GM18907 (cell line): Measurements from ENCODE around the gene SECISBP2L.
"Not testable (repeated sequence)": the region's sequence is repeated elsewhere in the genome, so short reads cannot be mapped to it uniquely, and the experiment has no call there.

Source experiments
- ATAC-seq: cut with Tn5 transposase; IDR thresholded peaks from one replicate; pipeline ENCODE4 v1.9.1; 2021; ENCODE audit warnings: mild to moderate bottlenecking, moderate library complexity; ENCODE audit not compliant: unreplicated experiment

Gene SECISBP2L

GRCh38 chr15:48996276-48996675, 50.0 kb downstream of the SECISBP2L start:
- no peak for ATAC-seq

- no peak for ATAC-seq
Observed at GRCh38 chr15:48993380-48993779, 52.9 kb downstream of the SECISBP2L start.

- peak; percentile 91 for ATAC-seq
Observed at GRCh38 chr15:48992545-48992944, 53.7 kb downstream of the SECISBP2L start.

GRCh38 chr15:48992096-48992495, 54.1 kb downstream of the SECISBP2L start:
- ATAC-seq: no peak

- no peak for ATAC-seq
Observed at GRCh38 chr15:48989170-48989569, 57.1 kb downstream of the SECISBP2L start.

- ATAC-seq: no peak
Observed at GRCh38 chr15:48987142-48987541, 59.1 kb downstream of the SECISBP2L start.

GRCh38 chr15:48986240-48986639, 60.0 kb downstream of the SECISBP2L start:
- ATAC-seq: no peak

GRCh38 chr15:48985516-48985915, 60.7 kb downstream of the SECISBP2L start:
- no peak for ATAC-seq

- no peak for ATAC-seq
Observed at GRCh38 chr15:48984811-48985352, 61.4 kb downstream of the SECISBP2L start.

GRCh38 chr15:48984021-48984710, 62.1 kb downstream of the SECISBP2L start:
- no peak for ATAC-seq

GRCh38 chr15:48983300-48983699, 62.9 kb downstream of the SECISBP2L start:
- ATAC-seq: no peak

GRCh38 chr15:48981941-48982340, 64.3 kb downstream of the SECISBP2L start:
- no peak for ATAC-seq

GRCh38 chr15:48978638-48979037, 67.6 kb downstream of the SECISBP2L start:
- ATAC-seq: no peak

- ATAC-seq: no peak
Observed at GRCh38 chr15:48976444-48977088, 69.7 kb downstream of the SECISBP2L start.

GRCh38 chr15:48975472-48976419, 70.5 kb downstream of the SECISBP2L start:
- ATAC-seq: peak; percentile 92

GRCh38 chr15:48974882-48975281, 71.4 kb downstream of the SECISBP2L start:
- no peak for ATAC-seq

GRCh38 chr15:48972750-48973503, 73.3 kb downstream of the SECISBP2L start:
- no peak for ATAC-seq

- ATAC-seq: not testable (repeated sequence)
Observed at GRCh38 chr15:48970926-48971325, 75.3 kb downstream of the SECISBP2L start.

GRCh38 chr15:48968066-48968465, 78.2 kb downstream of the SECISBP2L start:
- no peak for ATAC-seq

GRCh38 chr15:48967336-48967735, 78.9 kb downstream of the SECISBP2L start:
- no peak for ATAC-seq
